ENCODE data around the gene UROC1.

GRCh38 chr3:126502656-126503055 is 14.9 kb downstream of the UROC1 start:
- TF ChIP-seq EP300 (IDR thresholded peaks at IDR 0.05): no peak
- TF ChIP-seq CTCF (IDR thresholded peaks at IDR 0.05): no peak

Data from stomach (tissue), 4 donors.